NCI-H187 (cell line): ENCODE results near the gene MRPS2.
"Not testable (repeated sequence)": the region's sequence is repeated elsewhere in the genome, so short reads cannot be mapped to it uniquely, and the experiment has no call there.

Experiments used
- DNase-seq, 2 experiments: peaks; one replicate each; lab custom pipeline; 2025; lab: John Stamatoyannopoulos, UW

Gene MRPS2

DNA sequence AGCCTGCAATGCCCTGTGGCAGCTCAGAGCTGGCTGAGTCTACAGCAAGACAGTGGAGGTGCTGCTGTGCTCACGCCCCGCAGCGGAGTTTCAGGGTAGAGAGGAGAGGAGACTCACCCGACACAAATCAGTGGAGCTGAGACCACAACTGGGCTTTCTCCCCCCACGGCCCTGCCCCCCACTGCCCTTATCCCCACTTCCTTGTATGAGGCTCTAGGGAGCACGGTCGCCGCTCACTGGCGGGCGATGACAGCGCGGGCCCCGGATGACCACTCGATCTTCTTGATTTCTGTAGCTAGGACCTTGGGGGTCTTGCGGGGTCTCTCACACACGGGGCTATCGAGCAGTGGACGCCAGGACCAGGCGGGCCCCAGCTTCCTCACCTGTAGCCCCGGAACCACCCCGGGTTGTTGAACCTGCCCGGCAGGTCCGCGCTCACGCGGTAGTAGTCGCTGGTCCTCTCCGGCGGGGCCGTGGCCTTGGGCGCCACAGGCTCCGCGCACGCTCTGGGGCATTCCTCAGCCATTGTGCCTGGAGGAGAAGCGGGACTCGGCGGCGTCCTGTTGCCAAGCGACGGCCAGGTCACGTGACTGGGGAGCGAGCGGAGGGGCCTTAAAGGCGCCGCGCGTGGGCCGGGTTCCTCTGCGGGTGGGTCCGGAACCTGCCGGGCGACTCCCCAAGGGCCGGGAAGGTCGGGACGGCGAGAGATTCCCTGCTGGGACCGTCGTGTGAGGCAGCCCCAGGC is 984 bp upstream of the MRPS2 start:
- DNase-seq = peak; percentile 36 to 72

GRCh38 chr9:135500071-135500524 is 384 bp upstream of the MRPS2 start:
- peak in 1 of 2 experiments; percentile 39 for DNase-seq

DNA sequence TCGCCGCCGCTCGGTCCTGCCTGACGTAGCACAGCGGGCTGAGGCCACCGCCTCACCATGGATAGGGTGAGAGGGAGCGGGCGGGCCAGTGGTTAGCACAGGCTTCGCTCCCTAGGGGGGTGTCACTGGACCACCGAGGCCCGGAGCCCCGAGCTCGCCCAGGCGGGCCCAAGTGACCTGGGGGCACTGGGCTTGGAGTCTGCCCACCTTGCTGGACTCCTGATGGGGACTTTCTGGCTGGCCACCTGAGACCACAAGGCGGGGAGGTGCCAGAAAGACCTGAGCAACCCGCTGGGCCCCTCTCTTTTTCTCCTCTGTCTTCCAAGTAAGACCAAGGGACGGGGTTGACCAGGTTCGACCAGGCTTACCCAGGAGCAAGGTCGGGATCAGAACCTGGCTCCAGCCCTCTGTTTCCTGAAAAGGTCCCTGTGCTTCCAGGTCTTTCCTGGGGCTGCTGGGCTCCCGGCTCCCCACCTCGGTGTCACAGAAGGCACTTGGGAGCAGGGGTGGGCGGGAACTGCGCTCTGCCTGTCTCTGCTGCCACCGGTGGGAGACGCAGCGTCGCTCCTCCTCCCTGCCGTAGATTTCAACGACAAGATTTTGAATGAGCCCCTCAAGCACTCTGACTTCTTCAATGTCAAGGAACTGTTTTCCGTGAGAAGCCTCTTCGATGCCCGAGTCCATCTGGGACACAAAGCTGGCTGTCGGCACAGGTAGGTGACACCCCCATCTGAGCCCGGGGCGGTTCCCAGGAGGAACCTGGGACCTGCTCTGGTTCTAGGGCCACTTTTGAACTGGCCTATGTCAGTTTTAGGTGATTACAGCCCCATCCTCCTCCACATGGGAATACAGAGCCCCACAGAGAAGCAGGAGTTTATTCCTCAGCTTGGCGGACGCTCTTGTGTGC is 1.0 kb downstream of the MRPS2 start:
- DNase-seq = no peak

DNA sequence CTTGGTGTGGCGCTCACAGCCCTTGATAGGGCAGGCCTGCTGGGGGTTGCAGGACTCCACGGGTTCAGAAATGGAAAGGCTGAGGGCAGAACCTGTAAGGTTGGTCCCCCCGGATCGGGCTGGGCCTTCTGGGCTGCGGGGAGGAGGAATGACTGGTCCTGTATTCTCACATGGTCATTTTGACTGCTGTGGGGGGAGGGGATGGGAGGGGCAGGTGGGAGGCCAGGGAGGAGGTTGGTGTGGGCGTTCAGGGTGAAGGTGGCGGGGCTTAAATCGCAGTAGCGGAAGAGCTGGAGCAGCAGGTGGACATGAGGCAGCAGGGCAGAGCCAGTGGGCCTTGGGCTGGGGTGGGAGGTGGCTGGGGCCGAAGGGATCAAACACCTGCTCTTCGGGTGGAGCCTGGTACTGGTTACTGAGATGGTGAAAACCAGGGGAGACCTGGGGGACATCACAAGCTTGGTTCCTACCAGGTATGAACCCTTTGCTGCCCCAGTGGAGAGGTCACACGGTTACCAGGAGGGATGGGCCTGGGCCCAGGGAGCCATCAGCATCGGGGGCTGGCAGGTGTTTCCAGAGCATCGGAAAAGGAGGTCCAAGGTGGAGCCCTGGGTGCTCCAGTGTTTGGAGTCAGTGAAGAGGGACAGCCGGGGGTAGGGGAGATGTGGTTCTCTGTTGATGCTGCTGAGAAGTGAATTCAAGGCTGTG is 1.8 kb downstream of the MRPS2 start:
- no peak for DNase-seq

GRCh38 chr9:135502873-135503321 is 2.4 kb downstream of the MRPS2 start:
- DNase-seq = no peak

GRCh38 chr9:135503371-135504261 is 3.1 kb downstream of the MRPS2 start:
- no peak for DNase-seq

DNA sequence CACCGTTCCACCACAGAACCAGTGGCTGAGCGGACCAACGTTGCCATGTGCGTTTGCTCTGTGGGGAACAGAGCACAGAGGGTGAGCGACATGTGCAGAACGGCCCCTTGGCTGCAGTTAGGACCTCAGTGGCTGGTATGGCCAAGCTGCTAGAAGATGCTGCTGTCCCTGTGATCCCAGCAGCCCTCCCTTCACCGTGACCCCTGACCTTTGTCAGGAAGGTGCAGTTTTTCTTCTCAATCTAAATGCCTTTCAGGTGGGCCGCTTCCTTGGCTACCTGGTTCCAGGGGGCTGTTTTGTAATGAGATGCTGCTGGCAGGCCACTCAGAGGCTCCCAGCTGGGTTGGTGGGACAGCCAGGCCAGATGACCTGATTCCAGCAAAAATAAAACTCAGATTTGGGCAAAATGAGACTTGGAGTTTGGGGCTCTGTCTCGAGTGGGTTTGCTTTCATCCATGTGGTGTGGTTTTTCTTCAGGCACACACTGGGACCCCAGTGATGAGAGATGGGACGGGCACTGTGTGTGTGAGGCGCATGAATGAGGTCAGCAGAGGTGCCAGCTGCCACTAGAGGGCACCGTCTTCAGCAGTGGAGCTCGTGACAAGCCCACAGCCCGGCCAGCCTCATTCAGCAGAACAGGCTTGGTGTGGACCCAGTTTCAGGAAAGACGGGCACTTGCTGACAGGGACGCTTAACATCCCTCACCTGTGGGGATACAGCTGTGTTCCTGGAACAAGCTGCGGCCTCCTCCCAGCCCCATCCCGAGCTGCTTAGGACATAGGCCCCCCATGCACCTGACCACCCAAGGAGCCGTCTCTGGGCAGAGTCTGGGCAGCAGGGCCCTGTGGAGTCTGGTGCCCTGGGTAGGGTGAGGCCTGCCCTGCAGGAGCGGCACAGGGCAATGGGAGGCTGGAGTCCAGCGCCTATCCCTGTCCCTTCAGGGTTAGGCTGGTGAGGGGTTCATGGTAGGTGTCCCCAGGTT is 4.1 kb downstream of the MRPS2 start:
- no peak for DNase-seq

DNA sequence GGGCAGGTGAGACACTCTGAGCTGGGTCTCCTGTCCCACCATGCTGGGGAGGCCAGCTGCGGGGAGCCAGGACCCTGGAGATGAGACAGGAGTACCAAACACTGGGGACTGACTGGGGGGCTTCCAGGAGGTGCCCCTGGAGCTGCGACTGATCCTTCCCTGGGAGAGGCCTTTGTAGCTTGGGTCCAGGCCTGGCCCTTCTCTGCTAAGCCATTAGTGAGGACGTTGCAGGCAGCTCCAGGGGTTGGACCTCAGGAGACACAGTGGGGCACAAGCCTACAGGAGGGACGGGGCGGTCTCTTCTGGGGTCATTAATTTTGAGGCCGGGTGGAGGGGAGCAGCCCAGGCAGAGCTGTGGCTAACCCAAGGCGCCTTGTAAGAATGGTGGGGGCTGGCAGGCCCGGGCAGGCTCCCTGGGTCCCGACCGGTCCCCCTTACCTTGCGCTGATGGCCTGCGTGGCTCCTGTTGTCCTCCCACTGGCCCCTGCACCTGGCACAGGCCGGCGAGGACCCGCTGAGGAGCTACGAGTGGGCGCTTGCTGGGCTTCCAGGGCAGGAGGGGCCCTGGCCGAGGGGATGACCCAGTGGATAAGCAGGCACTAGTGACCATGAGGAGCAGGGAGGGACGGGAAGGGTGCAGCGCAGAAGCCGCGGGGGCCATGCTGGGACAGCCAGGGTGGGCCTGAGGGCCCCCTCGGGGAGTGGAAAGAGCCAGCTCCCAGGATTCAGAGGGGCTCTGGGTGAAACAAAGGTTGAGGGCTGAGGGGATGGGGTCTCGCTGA is 5.1 kb downstream of the MRPS2 start:
- no peak for DNase-seq

GRCh38 chr9:135506327-135507103 is 6.0 kb downstream of the MRPS2 start:
- no peak for DNase-seq

DNA sequence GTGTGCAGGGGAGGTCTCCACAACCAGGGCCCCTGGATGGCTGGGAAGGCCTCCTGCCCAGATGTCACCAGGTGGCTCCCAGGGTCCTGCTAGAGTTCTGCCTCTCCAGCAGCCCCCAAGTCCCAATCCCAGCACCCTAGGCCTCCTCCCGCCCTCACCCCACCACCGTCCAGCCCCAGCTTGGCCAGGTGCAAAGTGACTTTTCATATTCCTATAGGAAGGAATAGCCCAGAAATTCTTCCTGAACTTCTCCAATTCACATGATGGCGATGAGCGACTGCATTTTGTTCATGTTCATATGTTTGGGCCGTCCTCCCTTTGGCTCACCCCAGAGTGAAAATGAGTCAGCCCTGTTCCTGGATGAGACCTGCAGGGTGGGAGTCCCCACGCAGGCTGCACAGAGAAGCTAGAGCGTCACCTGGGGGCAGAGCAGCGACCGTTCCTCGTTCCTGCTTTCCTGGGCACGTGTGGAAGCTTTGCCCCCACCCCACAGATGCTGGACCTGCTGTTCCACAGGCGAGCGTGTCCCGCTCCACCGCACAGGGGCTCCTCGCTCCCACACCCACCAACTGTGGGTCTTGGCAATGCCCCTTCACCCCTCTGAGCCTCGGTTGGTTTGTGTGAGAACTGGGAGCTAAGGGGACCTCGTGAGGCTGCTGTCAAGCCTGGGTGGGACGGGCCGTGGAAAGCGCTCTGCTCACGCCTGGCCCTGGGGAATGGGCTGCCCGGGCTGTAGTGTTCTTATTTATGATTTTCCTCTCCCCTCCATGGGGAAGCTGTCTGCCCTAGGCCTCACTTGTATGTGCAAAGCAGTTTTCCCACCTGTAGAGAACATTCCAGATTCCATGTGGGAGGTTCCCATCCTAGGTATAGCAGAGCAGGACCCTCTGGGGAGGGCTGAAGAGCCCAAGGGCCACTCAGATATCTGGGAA is 6.9 kb downstream of the MRPS2 start:
- DNase-seq = no peak

DNA sequence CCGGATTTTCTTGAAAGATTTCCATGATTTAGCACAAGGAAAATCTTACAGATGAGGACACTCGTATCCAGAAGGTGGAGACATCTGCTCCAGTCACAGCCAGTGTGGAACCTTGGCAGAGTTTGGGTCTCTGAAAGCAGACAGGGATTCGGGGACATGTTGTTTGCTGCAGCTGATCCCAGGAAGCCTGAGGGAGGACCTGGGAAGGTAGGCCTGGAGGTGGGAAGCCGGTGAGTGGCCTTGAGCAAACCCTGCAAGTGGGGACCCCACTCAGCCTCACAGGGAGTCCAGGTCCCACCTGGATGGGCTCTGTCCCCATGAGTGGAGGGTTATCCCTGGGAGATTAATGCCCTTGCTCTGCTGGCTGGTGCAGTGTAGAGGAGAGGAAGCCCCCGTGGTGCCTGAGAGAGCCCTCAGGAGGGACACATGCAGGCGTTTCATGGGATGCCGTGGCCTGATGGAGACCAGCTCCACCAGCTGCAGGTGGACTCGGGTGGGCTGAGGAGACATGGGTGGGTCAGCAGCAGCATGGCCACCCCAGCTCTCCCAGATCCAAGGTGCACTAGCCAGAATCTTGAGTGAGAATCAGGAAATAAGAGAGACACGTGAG is 7.8 kb downstream of the MRPS2 start:
- DNase-seq = no peak

DNA sequence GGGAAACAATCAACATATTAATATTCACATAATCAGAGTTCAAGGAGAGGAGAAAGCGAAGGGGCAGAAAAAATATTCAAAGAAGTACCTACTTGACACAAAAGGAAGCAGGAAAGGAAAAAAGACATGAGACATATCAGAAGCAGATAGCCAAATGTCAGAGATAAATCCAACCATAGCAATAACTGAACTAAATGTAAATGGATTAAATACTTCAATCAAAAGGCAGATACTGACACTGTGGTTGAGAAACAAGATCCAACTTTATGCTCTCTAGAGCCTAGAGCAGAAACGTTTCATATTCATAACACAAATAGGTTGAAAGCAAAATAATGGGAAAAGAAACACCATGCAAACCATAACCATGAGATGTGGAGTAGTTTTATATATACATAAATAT is 9.0 kb downstream of the MRPS2 start:
- no peak for DNase-seq

- no peak for DNase-seq
These were observed 11.7 kb downstream of the MRPS2 start for GRCh38 chr9:135512241-135512603.

GRCh38 chr9:135512904-135513303 is 12.4 kb downstream of the MRPS2 start:
- no peak for DNase-seq

DNA sequence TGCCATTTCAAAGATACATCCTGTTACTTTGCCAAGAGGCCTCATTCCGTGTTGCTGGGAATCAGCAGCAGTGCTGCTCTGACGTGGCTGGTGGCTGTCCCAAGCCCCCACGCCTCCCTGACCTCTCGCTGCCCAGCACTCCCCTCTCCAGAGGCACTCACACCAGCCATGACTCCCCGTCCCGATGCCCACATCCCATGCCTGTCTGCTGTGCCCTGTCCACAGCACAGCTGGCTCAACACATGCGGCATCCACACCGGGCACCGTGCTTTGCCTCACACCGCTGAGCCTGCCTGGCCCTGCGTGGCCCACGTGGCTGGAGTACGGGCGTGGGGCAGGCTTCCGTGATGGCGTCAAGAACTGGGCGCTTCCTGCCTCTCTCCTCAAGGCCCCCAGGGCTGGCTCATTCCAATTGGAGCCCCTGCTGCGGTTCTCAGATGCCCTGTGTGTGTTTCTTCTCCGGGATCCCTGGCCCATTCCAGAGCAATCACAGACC is 12.9 kb downstream of the MRPS2 start:
- DNase-seq = no peak

- not testable (repeated sequence) for DNase-seq
These were observed 13.4 kb downstream of the MRPS2 start for GRCh38 chr9:135513906-135514305.
